Effector CD8-positive, alpha-beta T cell (primary cell): ENCODE measurements around the gene C19orf81.
"Not testable (repeated sequence)": the region's sequence is repeated elsewhere in the genome, so short reads cannot be mapped to it uniquely, and the experiment has no call there.

Source experiments
- DNase-seq: peaks from one replicate; lab custom pipeline; 2025; lab: John Stamatoyannopoulos, UW
- total RNA-seq, 4 experiments: gene quantifications; one replicate each; lab custom pipeline; 2026; lab: John Stamatoyannopoulos, UW

The C19orf81 gene
- 0 to 0.18 (median 0) reads per million in 4 experiments for total RNA-seq

GRCh38 chr19:50649433-50650391, at the start of gene C19orf81:
TSS of gene C19orf81 (plus strand) at chr19:50649445. CDS start at chr19:50649445, 0 bp downstream.
- no peak for DNase-seq

- no peak for DNase-seq
These were observed 47.7 kb upstream of the C19orf81 start for GRCh38 chr19:50601407-50602088.

- DNase-seq = no peak
These were observed 47.2 kb upstream of the C19orf81 start for GRCh38 chr19:50602089-50602422.

- no peak for DNase-seq
These were observed 46.7 kb upstream of the C19orf81 start for GRCh38 chr19:50602496-50602895.

GRCh38 chr19:50602935-50603334, 46.3 kb upstream of the C19orf81 start:
- no peak for DNase-seq

GRCh38 chr19:50604264-50605073, 44.8 kb upstream of the C19orf81 start:
- DNase-seq = not testable (repeated sequence)

- not testable (repeated sequence) for DNase-seq
These were observed 43.0 kb upstream of the C19orf81 start for GRCh38 chr19:50606059-50606836.

GRCh38 chr19:50607388-50607787, 41.9 kb upstream of the C19orf81 start:
- DNase-seq = no peak

- peak; percentile 67 for DNase-seq
These were observed 41.1 kb upstream of the C19orf81 start for GRCh38 chr19:50607874-50608785.

- DNase-seq = not testable (repeated sequence)
These were observed 36.5 kb upstream of the C19orf81 start for GRCh38 chr19:50612504-50613404.

- DNase-seq = not testable (repeated sequence)
These were observed 30.9 kb upstream of the C19orf81 start for GRCh38 chr19:50618379-50618778.

GRCh38 chr19:50619184-50619583, 30.1 kb upstream of the C19orf81 start:
- DNase-seq = not testable (repeated sequence)

GRCh38 chr19:50620394-50620906, 28.8 kb upstream of the C19orf81 start:
- DNase-seq = not testable (repeated sequence)

- DNase-seq = no peak
These were observed 24.2 kb upstream of the C19orf81 start for GRCh38 chr19:50624949-50625600.

- DNase-seq = no peak
These were observed 23.2 kb upstream of the C19orf81 start for GRCh38 chr19:50626011-50626410.

- no peak for DNase-seq
These were observed 22.4 kb upstream of the C19orf81 start for GRCh38 chr19:50626795-50627194.

GRCh38 chr19:50628146-50628545, 21.1 kb upstream of the C19orf81 start:
- DNase-seq = no peak

GRCh38 chr19:50628551-50628950, 20.7 kb upstream of the C19orf81 start:
- DNase-seq = no peak
